ENCODE results near the gene SLC5A10. TPM values are rescaled to one million over a fixed set of nuclear protein-coding genes. Genes with fewer than 3 reads are reported as not detected.

The SLC5A10 gene
- total RNA-seq, 4 donors from 2014 or later: not detected

DNA sequence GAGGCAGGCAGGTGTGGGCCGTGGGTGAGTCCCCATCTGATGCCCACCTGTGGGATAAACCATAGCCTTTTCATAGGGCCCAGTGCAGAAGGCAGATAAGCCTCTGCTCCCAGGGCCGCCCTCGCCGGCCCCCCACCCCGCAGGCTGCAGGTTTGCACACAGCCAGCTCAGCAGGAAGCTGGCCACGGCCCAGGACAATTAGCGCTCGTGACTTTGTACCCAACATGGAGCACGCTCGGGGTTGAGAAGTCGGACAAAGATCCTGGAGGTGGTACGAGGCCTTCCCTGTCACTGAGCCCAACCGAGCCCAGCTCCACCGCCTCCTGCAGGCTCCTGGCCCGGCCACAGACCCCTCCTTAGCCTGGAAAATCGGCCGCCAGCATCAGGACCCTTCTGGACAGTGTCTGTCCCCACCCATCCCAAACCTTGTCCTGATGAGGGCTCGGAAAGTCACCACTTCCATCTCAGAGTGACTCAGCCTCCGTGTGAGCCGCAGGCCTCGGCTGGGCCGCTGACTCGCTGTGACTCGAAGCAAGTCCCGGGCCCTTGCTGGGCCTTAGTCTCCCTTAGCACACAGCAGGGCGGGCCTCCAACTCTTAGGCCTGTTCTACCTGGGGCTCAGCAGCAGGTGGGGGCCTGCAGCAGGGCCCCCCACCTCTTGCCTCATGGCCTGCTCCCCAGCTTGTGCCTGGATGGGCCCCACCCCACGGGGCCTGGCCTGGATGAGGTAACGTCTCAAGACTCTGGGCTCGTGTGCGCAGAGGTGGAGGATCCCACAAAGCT lies 29.9 kb downstream of the SLC5A10 start:
- H3K36me3 ChIP-seq: peaks cover 0 to 28% (median 15%) of the 10 kb centered on the region in 4 donors

DNA sequence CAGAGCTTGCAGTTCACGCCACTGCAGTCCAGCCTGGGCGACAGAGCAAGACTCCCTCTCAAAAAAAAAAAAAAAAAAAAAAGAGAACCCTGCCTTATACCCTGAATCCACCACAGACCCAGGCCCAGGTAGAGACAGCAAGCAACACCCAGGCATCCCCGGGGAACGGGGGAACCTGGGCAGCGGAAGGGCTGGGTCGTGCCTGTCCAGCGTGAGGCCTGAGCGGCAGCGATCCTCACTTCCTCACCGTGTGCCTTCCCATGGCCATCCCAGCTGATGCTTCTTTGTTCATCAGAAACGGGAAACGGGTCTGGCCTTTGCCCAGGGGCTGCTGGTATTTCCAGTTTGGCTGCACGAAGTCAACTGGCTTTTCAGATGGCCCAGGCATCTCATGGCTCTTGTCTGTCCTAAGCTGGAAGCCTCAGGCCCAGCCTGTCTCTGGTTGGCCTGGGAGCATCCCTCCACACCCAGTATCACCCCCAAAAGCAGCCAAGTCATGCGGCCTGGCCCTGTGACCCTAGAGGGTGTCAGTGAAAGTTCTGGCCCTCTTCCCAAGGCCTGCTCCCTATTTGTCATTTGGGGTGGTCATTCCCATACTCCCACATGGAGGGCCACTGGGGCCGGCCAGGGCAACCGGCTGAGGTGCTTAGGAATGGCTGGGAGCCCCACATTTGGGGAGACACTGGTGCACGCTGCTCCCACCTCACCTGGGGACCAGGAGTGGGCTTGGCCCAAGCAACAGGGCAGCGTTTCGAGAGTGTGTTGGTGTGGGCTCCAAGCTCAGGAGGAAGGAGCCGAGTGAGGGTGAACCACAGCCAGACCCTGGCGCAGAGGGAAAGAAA lies 32.5 kb downstream of the SLC5A10 start:
- Histone ChIP-seq H3K4me1 (no peaks in the 10 kb centered on the region), H3K27ac (replicated peaks in 1 of 4) (no peak overlapping the region), H3K9me3 (no peaks in the 10 kb centered on the region), H3K27me3 (no peaks in the 10 kb centered on the region), H3K36me3 (peaks cover 0 to 4% (median 0%) of the 10 kb centered on the region in 4 donors), H3K4me3 (no peak overlapping the region)
- TF ChIP-seq POLR2A (IDR thresholded peaks at IDR 0.05; ENCODE audit: low read depth): no peak
- TF ChIP-seq, protein P1, sequence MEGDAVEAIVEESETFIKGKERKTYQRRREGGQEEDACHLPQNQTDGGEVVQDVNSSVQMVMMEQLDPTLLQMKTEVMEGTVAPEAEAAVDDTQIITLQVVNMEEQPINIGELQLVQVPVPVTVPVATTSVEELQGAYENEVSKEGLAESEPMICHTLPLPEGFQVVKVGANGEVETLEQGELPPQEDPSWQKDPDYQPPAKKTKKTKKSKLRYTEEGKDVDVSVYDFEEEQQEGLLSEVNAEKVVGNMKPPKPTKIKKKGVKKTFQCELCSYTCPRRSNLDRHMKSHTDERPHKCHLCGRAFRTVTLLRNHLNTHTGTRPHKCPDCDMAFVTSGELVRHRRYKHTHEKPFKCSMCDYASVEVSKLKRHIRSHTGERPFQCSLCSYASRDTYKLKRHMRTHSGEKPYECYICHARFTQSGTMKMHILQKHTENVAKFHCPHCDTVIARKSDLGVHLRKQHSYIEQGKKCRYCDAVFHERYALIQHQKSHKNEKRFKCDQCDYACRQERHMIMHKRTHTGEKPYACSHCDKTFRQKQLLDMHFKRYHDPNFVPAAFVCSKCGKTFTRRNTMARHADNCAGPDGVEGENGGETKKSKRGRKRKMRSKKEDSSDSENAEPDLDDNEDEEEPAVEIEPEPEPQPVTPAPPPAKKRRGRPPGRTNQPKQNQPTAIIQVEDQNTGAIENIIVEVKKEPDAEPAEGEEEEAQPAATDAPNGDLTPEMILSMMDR (IDR thresholded peaks at IDR 0.05): no peak
- TF ChIP-seq EP300 (IDR thresholded peaks at IDR 0.05): no peak
- TF ChIP-seq POLR2AphosphoS5 (IDR thresholded peaks at IDR 0.05): no peak
- no peak for DNase-seq (ENCODE audit: extremely low spot score)
- WGBS: 94% methylated on average over 21 of the region's 21 CpGs
- intact Hi-C loops (cut with DNase I): no loop called here

More for the DNA sequence above, 29.9 kb downstream of the SLC5A10 start:
- H3K4me3 ChIP-seq: no peak overlapping the region
- H3K9me3 ChIP-seq: no peaks in the 10 kb centered on the region
- H3K27ac ChIP-seq (replicated peaks in 1 of 4): no peak overlapping the region
- WGBS: 77% methylated on average over 15 of the region's 30 CpGs
- DNase-seq (ENCODE audit: extremely low spot score): no peak
- intact Hi-C loops (cut with DNase I): no loop called here
- TF ChIP-seq POLR2AphosphoS5 (IDR thresholded peaks at IDR 0.05) (no peak), EP300 (IDR thresholded peaks at IDR 0.05) (no peak), POLR2A (IDR thresholded peaks at IDR 0.05; ENCODE audit: low read depth) (no peak)
- TF ChIP-seq, protein P1 (IDR thresholded peaks at IDR 0.05): no peak
- H3K4me1 ChIP-seq: no peaks in the 10 kb centered on the region
- no peaks in the 10 kb centered on the region for H3K27me3 ChIP-seq

DNA sequence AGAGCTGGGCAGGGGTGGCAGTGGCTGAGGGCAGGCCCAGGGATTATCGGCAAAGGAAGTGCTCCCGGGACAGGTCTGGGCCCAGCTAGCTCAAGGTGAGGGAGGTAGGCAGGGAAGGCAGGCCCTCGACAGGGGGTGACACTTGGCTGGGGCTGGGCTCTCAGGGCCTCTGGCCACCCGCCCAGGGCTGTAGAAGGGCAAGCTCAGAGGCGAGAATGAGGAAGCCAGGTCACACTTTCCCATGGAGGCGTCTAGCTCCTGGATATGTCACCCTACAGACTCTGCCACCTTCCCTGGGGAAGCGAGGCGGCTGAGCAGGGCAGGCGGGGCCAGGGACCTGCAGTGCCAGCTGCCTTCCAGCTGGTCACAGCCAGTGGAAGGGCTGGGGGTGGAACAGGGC lies 33.5 kb downstream of the SLC5A10 start:
- H3K4me3 ChIP-seq: no peak overlapping the region
- intact Hi-C loops (cut with DNase I): no loop called here
- no peak for DNase-seq (ENCODE audit: extremely low spot score)
- no peaks in the 10 kb centered on the region for H3K9me3 ChIP-seq
- H3K36me3 ChIP-seq: peaks cover 0 to 4% (median 0%) of the 10 kb centered on the region in 4 donors
- 95% methylated on average over 8 of the region's 9 CpGs for WGBS
- no peak overlapping the region for H3K27ac ChIP-seq (replicated peaks in 1 of 4)
- no peaks in the 10 kb centered on the region for H3K4me1 ChIP-seq
- no peaks in the 10 kb centered on the region for H3K27me3 ChIP-seq
- no peak for TF ChIP-seq POLR2A (IDR thresholded peaks at IDR 0.05; ENCODE audit: low read depth)
- no peak for TF ChIP-seq EP300 (IDR thresholded peaks at IDR 0.05)
- no peak for TF ChIP-seq POLR2AphosphoS5 (IDR thresholded peaks at IDR 0.05)
- TF ChIP-seq, protein P1 (IDR thresholded peaks at IDR 0.05): no peak

DNA sequence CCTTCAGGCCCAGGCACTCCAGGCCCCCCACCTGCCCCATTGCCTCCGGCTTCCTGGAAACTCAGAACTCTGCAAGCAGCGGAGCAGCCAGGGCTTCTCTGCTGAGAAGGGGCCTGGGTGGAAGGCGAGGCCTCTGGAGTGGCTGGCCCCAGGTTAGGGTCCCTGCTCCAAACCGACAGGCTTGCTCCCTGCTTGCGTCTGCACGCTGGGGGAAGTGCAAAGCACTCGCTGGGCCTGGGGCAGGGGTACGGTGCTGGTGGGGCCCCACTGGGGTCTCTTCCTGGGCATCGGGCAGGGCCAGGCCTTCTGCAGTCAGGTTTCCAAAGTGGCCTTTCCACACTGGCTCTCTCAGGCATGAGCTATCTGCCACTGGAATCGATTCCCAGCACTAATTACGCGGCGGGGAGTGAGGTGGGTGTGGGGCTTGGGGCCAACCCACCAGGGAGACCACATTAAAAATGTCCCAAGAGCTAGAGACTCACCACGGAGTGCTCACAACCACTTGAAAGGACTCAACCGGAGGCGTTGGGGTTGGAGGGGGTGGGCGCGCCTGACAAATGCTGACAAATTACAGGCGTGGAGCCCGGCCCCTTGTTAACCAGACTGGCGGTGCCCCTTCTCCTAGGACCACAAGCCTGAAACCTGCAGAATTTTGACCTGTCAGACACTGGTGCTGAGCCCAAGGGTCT lies 34.7 kb downstream of the SLC5A10 start:
- TF ChIP-seq EP300 (IDR thresholded peaks at IDR 0.05) (no peak), POLR2AphosphoS5 (IDR thresholded peaks at IDR 0.05) (no peak), POLR2A (IDR thresholded peaks at IDR 0.05; ENCODE audit: low read depth) (no peak)
- TF ChIP-seq, protein P1 (IDR thresholded peaks at IDR 0.05): no peak
- Histone ChIP-seq H3K4me3 (no peak overlapping the region), H3K27ac (replicated peaks in 1 of 4) (no peak overlapping the region), H3K27me3 (no peaks in the 10 kb centered on the region), H3K36me3 (peaks cover 0 to 4% (median 0%) of the 10 kb centered on the region in 4 donors), H3K9me3 (no peaks in the 10 kb centered on the region), H3K4me1 (no peaks in the 10 kb centered on the region)
- 91% methylated on average over 12 of the region's 21 CpGs for WGBS
- DNase-seq (ENCODE audit: extremely low spot score): no peak
- intact Hi-C loops (cut with DNase I): no loop called here

Measured in esophagus muscularis mucosa (tissue), 4 donors.